Spleen (tissue), 7 donors: ENCODE results near the gene MTSS2.

ENCODE experiments used
- POLR2A ChIP-seq, 3 donors: fragments of 450-650 bp; IDR thresholded peaks; one replicate each; pipeline ENCODE4 v1.5.1; 2017; ENCODE audit warnings: antibody characterized with exemption in 3 of 3, mild to moderate bottlenecking in 1 of 3
- POLR2AphosphoS5 ChIP-seq, 3 donors: sonication (generic); formaldehyde crosslinking; IDR thresholded peaks; one replicate each; pipeline ENCODE4 v1.5.1; 2017; ENCODE audit warnings: antibody characterized with exemption in 3 of 3
- TF ChIP-seq, protein P1 (sequence below), 11 experiments: fragments of 200-600 bp in 7 of 11; fragments of 450-650 bp in 4 of 11; sonication (generic) in 4 of 11; IDR thresholded peaks in 8 of 11; conservative IDR thresholded peaks in 3 of 11; 1 replicate in 7 of 11; 2 replicates in 4 of 11; pipeline versions ENCODE4 v1.4.0 to v1.8.0; 2016 to 2021; ENCODE audit warnings: antibody characterized with exemption in 11 of 11, inconsistent platforms in 4 of 11, mild to moderate bottlenecking in 1 of 11
- donor health status: DM: no; HTN: no; CAD: no; lungs with moderate emphysema.
- donor health status: DM: no; HTN: no; CAD: no.
- donor health status: DM: no; HTN: no; CAD: no.

DNA sequence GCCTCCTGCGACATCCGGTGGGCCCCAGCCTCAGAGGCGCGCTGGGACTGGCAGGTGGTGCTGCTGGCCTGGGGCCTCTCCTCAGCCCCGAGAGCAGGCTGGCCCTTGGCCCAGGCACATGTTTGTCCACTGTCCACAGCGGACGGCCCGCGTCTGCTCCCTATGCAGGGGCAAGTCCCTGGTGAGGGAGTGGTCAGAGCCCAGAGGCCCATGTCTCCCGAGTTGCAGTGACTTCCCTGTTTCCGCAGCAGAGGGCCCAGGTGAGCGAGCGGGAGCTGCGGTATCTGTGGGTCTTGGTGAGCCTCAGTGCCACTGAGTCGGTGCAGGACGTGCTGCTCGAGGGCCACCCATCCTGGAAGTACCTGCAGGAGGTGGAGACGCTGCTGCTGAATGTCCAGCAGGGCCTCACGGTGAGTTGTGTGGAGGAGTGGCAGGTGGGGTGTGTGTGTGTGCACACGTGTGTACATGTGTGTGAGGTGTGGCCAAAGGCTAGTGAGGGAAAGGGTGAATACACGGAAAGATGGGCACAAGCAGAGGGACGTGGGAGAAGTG lies 29.1 kb downstream of the MTSS2 start:
- TF ChIP-seq, protein P1, sequence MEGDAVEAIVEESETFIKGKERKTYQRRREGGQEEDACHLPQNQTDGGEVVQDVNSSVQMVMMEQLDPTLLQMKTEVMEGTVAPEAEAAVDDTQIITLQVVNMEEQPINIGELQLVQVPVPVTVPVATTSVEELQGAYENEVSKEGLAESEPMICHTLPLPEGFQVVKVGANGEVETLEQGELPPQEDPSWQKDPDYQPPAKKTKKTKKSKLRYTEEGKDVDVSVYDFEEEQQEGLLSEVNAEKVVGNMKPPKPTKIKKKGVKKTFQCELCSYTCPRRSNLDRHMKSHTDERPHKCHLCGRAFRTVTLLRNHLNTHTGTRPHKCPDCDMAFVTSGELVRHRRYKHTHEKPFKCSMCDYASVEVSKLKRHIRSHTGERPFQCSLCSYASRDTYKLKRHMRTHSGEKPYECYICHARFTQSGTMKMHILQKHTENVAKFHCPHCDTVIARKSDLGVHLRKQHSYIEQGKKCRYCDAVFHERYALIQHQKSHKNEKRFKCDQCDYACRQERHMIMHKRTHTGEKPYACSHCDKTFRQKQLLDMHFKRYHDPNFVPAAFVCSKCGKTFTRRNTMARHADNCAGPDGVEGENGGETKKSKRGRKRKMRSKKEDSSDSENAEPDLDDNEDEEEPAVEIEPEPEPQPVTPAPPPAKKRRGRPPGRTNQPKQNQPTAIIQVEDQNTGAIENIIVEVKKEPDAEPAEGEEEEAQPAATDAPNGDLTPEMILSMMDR (IDR thresholded peaks at IDR 0.05 in 8 of 11, conservative IDR thresholded peaks at IDR 0.05 in 3 of 11), result no peak
- TF ChIP-seq POLR2A (IDR thresholded peaks at IDR 0.05) (no peak), POLR2AphosphoS5 (IDR thresholded peaks at IDR 0.05) (peak in 2 of 3 donors; percentile 44 to 53)
